ENCODE data around the gene KCNK13.

The KCNK13 gene

GRCh38 chr14:90132821-90133570 lies 71.2 kb downstream of the KCNK13 start:
- no peak for DNase-seq (ENCODE audit: low read depth)

GRCh38 chr14:90136904-90137303 lies 75.1 kb downstream of the KCNK13 start:
- no peak for DNase-seq (ENCODE audit: low read depth)

DNA sequence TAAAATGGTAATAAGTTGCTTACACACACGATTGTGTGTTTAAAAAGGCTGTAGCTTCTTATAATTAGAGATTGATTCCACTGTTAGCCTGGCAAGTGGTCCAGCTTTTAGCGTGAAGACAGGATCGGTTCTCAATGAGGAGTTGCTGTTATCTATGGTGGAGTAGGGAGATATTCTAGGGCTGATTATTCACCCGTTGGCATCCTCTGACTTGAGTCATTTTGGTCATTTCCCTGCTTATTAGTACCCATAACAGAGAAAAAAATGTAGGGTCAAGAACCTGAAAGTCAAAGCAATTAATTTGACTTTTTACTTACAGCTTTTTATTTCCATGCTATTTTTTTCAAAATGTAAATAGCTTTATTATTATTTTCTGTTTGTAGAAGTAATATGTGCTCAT lies 76.0 kb downstream of the KCNK13 start:
- no peak for DNase-seq (ENCODE audit: low read depth)

GRCh38 chr14:90139199-90139598 lies 77.4 kb downstream of the KCNK13 start:
- DNase-seq (ENCODE audit: low read depth) = no peak

DNA sequence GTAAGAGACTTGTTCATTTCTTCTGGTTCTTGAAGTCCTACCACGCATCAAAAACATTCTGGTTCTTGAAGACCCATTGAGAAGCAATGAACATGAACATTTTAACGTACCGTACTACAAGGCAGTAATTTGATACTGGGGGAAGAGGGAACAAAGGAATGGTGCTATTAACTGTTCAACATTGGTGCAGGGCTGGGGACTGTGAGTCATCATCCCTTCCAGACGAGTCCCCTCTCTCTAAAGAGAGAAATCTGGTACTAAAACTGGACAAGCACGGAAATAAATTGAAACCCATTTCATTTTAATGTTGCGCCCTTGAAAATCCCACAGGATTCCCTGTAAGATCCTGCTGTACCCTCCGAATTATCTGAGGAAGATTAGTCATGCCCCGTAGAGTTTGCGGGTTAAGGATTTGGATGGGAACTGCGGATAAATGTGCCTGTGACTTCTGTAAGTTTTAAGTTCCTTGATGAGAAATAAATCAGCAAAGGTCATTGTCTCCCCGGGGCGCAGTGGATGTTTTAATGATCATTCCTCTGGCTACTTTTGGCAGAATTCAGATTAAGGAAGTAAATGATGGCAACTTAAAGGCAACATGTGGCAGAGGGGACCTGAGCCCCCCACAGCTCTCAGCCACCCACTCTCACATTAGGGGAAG lies 78.6 kb downstream of the KCNK13 start:
- DNase-seq (ENCODE audit: low read depth) = no peak

DNA sequence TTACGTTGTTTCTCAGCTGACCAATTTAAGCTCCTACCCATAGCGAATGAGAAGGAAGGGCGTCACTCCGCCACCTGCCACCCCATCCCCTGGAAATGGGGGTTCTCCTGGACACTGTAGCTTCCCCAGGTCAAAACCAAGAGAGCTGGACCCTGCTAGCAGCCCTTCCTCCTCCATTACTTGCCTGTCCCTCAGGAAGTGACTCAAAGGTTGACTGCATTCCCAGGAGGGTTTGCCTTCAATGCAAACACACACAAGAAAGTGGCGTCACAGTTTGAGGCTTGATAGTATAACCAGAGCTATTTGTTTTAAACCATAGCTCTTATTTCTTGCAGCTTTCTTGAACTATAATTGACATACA lies 79.1 kb downstream of the KCNK13 start:
- peak; percentile 4 for DNase-seq (ENCODE audit: low read depth)

DNA sequence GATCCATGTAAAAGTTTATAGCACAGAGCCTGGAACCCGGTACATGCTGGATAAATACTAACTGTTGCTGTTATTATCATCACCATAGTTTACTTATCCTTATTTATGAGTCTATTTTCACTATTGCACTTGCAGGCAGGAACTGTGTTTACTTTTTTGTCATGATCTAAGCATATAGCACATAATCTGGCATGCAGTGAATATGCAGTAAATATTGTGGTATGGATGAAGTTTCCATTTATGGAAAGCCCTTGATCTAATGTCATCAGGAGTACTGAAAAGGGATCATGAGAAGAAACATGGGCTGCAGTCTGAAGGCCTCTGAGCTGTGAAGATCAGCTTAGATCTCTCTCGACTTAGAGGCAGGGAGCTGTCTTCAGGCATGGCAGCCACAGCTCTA lies 91.6 kb downstream of the KCNK13 start:
- no peak for DNase-seq (ENCODE audit: low read depth)

GRCh38 chr14:90154110-90154509 lies 92.3 kb downstream of the KCNK13 start:
- no peak for DNase-seq (ENCODE audit: low read depth)

- no peak for DNase-seq (ENCODE audit: low read depth)
Measured at GRCh38 chr14:90159146-90159545, 97.4 kb downstream of the KCNK13 start.

- DNase-seq (ENCODE audit: low read depth) = no peak
Measured at GRCh38 chr14:90159688-90160087, 97.9 kb downstream of the KCNK13 start.

DNA sequence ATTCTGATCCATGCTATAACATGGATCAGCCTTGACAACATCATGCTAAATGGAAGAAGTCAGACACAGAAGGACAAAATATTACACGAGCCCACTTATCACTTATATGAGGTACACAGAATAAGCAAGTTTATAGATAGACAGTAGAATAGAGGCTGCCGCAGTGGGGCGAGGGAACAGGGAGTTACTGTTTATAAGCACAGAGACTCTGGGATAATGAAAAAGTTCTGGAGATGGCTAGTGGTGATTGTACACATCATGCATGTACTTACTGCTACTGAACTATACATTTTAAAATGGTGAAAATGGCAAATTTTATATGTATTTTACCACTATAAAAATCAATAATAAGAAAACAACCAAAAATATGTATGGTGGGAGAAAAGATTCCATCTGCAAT lies 99.3 kb downstream of the KCNK13 start:
- DNase-seq (ENCODE audit: low read depth) = no peak

GRCh38 chr14:90168425-90169105 lies 106.8 kb downstream of the KCNK13 start:
- DNase-seq (ENCODE audit: low read depth) = peak; percentile 15

GRCh38 chr14:90175631-90176030 lies 113.8 kb downstream of the KCNK13 start:
- no peak for DNase-seq (ENCODE audit: low read depth)

- no peak for DNase-seq (ENCODE audit: low read depth)
Measured at GRCh38 chr14:90177539-90178189, 115.9 kb downstream of the KCNK13 start.

DNA sequence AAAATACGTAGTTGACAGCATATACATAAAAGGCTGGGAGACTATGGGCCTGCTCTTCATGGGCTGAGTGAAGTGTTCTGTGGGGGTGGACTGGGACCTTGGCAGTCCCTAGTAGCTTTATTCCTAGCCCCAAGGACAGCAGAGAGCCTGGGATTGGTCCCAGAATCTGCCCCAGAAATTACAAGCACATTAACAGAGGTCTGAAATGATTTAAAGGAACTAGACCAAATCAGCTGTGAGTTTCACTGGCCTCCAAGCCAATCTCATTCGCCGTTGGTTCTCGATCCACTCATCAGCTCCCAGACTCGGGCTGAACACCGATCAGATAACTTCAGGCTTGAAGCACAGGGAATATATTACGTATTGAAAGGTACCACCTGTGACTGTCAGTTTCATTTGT lies 117.6 kb downstream of the KCNK13 start:
- DNase-seq (ENCODE audit: low read depth) = no peak

DNA sequence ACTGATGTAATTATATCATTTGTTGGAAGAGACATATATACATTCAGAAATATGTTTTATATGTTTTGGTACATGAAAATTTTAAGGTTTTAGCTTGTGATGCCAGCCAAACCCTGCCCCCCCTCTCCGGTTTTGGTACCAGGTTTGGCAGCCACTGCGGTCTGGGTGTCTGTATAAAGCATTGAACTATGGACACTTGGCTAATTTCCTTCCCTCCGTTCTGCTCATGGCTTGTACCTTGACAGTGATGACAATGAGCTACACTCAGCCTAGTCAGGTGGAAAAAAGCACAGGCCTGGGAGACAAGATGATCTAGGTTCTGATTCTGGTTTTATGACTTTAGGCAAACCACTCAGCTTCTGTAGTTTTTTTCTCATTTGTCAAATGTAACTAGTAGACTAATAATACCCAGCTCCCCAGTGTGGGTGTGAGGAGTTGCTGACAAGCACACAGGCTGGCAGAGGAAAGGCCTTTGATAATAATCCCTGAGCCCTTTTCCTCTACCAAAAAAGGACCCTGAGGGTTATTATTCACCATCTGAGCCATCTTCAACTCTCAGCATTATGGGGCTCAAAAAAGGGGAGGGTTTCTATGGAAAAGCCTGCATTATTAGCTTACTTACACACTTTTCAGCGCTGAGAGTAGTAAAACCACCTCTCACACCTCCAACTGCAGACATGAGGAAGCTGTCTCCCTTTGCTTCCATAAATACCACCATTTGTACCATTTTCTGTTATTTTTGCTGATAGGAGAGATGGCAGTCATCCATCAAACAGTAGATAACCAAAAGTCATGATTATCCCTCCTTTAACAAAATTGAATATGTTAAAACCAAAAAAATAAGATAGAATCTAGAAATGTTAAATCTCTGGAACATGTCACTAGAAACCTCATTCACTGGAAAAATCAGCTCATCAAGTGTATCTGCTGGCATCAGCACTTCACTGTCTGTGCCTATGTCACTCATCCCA lies 118.3 kb downstream of the KCNK13 start:
- no peak for DNase-seq (ENCODE audit: low read depth)

- no peak for DNase-seq (ENCODE audit: low read depth)
Measured at GRCh38 chr14:90184094-90184493, 122.3 kb downstream of the KCNK13 start.

GRCh38 chr14:90184571-90185266 lies 122.9 kb downstream of the KCNK13 start:
- no peak for DNase-seq (ENCODE audit: low read depth)

GRCh38 chr14:90188588-90188987 lies 126.8 kb downstream of the KCNK13 start:
- DNase-seq (ENCODE audit: low read depth) = no peak

GRCh38 chr14:90191154-90191553 lies 129.4 kb downstream of the KCNK13 start:
- DNase-seq (ENCODE audit: low read depth) = no peak

DNA sequence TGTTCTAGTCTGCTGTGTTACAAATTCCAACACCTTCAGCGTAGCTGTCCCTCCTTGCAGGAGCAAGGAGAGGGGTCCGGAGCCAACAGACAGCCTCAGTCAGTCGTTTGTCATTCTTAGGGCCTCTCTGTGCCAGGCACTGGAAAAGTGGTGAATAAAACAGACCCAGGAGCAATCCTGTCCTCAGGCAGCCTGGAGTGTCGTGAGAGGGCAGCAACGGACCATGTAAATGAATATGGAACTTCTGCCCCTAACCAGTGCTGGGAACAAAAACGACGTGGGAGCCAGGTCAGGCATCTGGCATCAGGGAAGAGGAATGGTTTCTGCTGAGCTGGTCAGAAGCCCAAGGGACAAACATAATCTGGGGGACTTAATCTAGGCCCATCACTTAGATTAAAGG lies 129.8 kb downstream of the KCNK13 start:
- no peak for DNase-seq (ENCODE audit: low read depth)
